OCI-LY7 (cell line): ENCODE measurements around the gene SRPK2. TPM values are rescaled to one million over a fixed set of nuclear protein-coding genes. Genes with fewer than 3 reads are reported as not detected.

ENCODE experiments used
- BruUV-seq: library from RNA; stranded (reverse); fragments of 400-500 nt; replicated peaks from 2 replicates; lab custom pipeline; 2021; lab: Mats Ljungman, UMichigan
- CTCF ChIA-PET: fragments of 300-600 bp; sonication (Branson Sonifier 250); formaldehyde crosslinking; loops from one replicate; lab custom pipeline; 2022; ENCODE audit warnings: antibody characterized with exemption; ENCODE audit not compliant: unreplicated experiment; lab: Charles Lee
- POLR2A ChIA-PET: fragments of 300-600 bp; sonication (Branson Sonifier 250); formaldehyde crosslinking; loops from one replicate; lab custom pipeline; 2022; ENCODE audit warnings: antibody characterized with exemption; lab: Charles Lee
- DNase-seq: peaks from one replicate; pipeline ENCODE4 v3.0.0-alpha.2; 2015; ENCODE audit warnings: low spot score
- H2AFZ ChIP-seq: fragments of 200-600 bp; sonication (generic), shearing (Covaris generic); 2 replicates; pipeline ENCODE4 v1.6.1; 2014; ENCODE audit warnings: mild to moderate bottlenecking, antibody characterized with exemption, low read length, moderate library complexity
- H3K27ac ChIP-seq: fragments of 200-600 bp; sonication (generic); 2 replicates; pipeline ENCODE4 v1.5.1; 2014; ENCODE audit warnings: mixed run types, low read depth, mild to moderate bottlenecking, moderate library complexity, low read length, inconsistent platforms; ENCODE audit not compliant: poor library complexity, severe bottlenecking
- H3K36me3 ChIP-seq: fragments of 200-600 bp; sonication (generic); 2 replicates; pipeline ENCODE4 v1.6.1; 2014; ENCODE audit warnings: mild to moderate bottlenecking, antibody characterized with exemption, low read length, moderate library complexity, mixed read lengths; ENCODE audit not compliant: insufficient read depth
- H3K4me1 ChIP-seq: fragments of 200-600 bp; sonication (generic); 2 replicates; pipeline ENCODE4 v1.5.1; 2014; ENCODE audit warnings: mild to moderate bottlenecking, low read length; ENCODE audit not compliant: insufficient read depth, poor library complexity, severe bottlenecking
- H3K4me2 ChIP-seq: fragments of 200-600 bp; sonication (generic); 2 replicates; pipeline ENCODE4 v1.6.1; 2014; ENCODE audit warnings: mild to moderate bottlenecking, low read length
- H3K4me3 ChIP-seq: fragments of 200-600 bp; sonication (generic); 2 replicates; pipeline ENCODE4 v1.5.1; 2014; ENCODE audit warnings: mild to moderate bottlenecking, low read depth, low read length; ENCODE audit not compliant: poor library complexity, severe bottlenecking
- H3K79me2 ChIP-seq: fragments of 200-600 bp; sonication (generic); 2 replicates; pipeline ENCODE4 v1.6.1; 2016; ENCODE audit warnings: low read depth, mild to moderate bottlenecking, low read length, moderate library complexity, mixed read lengths; ENCODE audit not compliant: insufficient read depth
- H3K9me2 ChIP-seq: fragments of 200-600 bp; sonication (generic); 2 replicates; pipeline ENCODE4 v1.6.1; 2016; ENCODE audit warnings: mild to moderate bottlenecking, low read length, mixed read lengths; ENCODE audit not compliant: insufficient read depth
- H3K9me3 ChIP-seq: fragments of 200-600 bp; sonication (generic); 2 replicates; pipeline ENCODE4 v1.6.1; 2014; ENCODE audit warnings: mild to moderate bottlenecking, mixed run types, low read length, mixed read lengths
- H4K20me1 ChIP-seq: fragments of 200-600 bp; sonication (generic); 2 replicates; pipeline ENCODE4 v1.6.1; 2014; ENCODE audit warnings: mild to moderate bottlenecking, antibody characterized with exemption, low read length, moderate library complexity, mixed read lengths; ENCODE audit not compliant: insufficient read depth
- CTCF ChIP-seq: fragments of 200-600 bp; sonication (generic); conservative IDR thresholded peaks from 2 replicates; pipeline ENCODE4 v1.5.1; 2014; ENCODE audit warnings: mild to moderate bottlenecking, antibody characterized with exemption, low read length, moderate library complexity, mixed read lengths
- EZH2phosphoT487 ChIP-seq: fragments of 200-600 bp; sonication (generic); IDR thresholded peaks from 2 replicates; pipeline ENCODE4 v1.6.1; 2018; ENCODE audit warnings: low read depth, borderline replicate concordance, mild to moderate bottlenecking, mixed run types, antibody characterized with exemption, low read length, moderate library complexity, mixed read lengths
- intact Hi-C: fragments of 100-400 bp; cut with micrococcal nuclease; formaldehyde crosslinking; loops from one replicate; pipeline ENCODE4 v1.10.0; 2022; ENCODE audit not compliant: unreplicated experiment
- total RNA-seq, 2 experiments: library from RNA; depleted of rRNA in 1 of 2; stranded (reverse); fragments of >200 nt in 1 of 2; shearing (Covaris generic) in 1 of 2; gene quantifications; 2 replicates each; pipeline ENCODE4 v1.2.3, GENCODE V29; 2014 to 2022

SRPK2 gene
- total RNA-seq, 2 experiments from 2014 or later: 22.1 to 26.8 TPM

- intact Hi-C loops: loop anchor here (10.0 kb wide), 1 partner anchor 188 kb away; the partner anchor contains the start of gene EFCAB10
- H3K9me3 ChIP-seq: no peaks in the 10 kb centered on the region
- no peak overlapping the region for H3K27ac ChIP-seq
- H3K9me2 ChIP-seq: no peaks in the 10 kb centered on the region
- no TSS peak for BruUV-seq
- ChIA-PET POLR2A (no interaction called here), CTCF (no interaction called here)
- no peaks in the 10 kb centered on the region for H3K79me2 ChIP-seq
- TF ChIP-seq CTCF: no peak
- no peak for TF ChIP-seq EZH2phosphoT487
- H3K4me2 ChIP-seq: no peak overlapping the region
- H4K20me1 ChIP-seq: no peaks in the 10 kb centered on the region
- H2AFZ ChIP-seq: no peak overlapping the region
- no peaks in the 10 kb centered on the region for H3K36me3 ChIP-seq
- no peak for DNase-seq
- no peak overlapping the region for H3K4me3 ChIP-seq
- no peaks in the 10 kb centered on the region for H3K4me1 ChIP-seq
Measured at GRCh38 chr7:105396566-105396965, 7.8 kb upstream of the SRPK2 start.

- no TSS peak for BruUV-seq
- intact Hi-C loops: loop anchor here (10.0 kb wide), 1 partner anchor 193 kb away; the partner anchor contains the start of gene EFCAB10
- H3K27ac ChIP-seq: no peak overlapping the region
Measured at GRCh38 chr7:105391429-105391828, 2.7 kb upstream of the SRPK2 start.

More at GRCh38 chr7:105391429-105391828, 2.7 kb upstream of the SRPK2 start:
- TF ChIP-seq EZH2phosphoT487 (no peak), CTCF (no peak)
- H4K20me1 ChIP-seq: peaks cover 9% of the 10 kb centered on the region
- peaks cover 15% of the 10 kb centered on the region; the same call in 1 of the 2 replicates for H3K79me2 ChIP-seq
- POLR2A ChIA-PET: no interaction called here
- no peak for DNase-seq
- peaks cover 17% of the 10 kb centered on the region for H3K4me1 ChIP-seq
- H3K9me3 ChIP-seq: no peaks in the 10 kb centered on the region
- H2AFZ ChIP-seq: no peak overlapping the region
- no peak overlapping the region for H3K4me3 ChIP-seq
- H3K4me2 ChIP-seq: no peak overlapping the region
- CTCF ChIA-PET: no interaction called here
- no peaks in the 10 kb centered on the region for H3K9me2 ChIP-seq
- H3K36me3 ChIP-seq: no peaks in the 10 kb centered on the region
